Amniotic epithelial cell (primary cell): ENCODE results near the gene GNA14.
A peak's percentile ranks its signal among the peaks of the same experiment; 100 is the strongest.
"Not testable (repeated sequence)": the region's sequence is repeated elsewhere in the genome, so short reads cannot be mapped to it uniquely, and the experiment has no call there.

Source experiments
- DNase-seq: peaks from one replicate; pipeline ENCODE4 v3.0.0-alpha.2; 2010; ENCODE audit warnings: low read depth

GNA14 gene

DNA sequence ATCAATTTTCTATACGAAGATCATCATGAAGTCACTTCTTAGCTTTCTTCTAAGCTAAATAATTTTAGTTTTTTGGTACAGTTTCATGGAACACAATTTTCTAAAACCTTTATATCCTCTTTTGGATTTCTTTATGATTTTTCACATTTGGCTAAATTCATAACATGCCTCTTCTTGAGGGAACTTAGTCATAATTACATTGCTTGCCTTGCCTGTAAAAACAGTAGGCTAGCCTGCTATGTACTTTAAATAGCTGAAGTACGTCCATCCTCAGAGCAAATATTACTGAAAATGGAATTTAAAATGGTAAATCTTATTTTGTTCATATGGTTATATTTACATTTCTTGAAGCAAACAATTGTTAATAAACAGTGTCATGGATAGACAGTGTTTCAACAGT is 245.8 kb downstream of the GNA14 start:
- no peak for DNase-seq

DNA sequence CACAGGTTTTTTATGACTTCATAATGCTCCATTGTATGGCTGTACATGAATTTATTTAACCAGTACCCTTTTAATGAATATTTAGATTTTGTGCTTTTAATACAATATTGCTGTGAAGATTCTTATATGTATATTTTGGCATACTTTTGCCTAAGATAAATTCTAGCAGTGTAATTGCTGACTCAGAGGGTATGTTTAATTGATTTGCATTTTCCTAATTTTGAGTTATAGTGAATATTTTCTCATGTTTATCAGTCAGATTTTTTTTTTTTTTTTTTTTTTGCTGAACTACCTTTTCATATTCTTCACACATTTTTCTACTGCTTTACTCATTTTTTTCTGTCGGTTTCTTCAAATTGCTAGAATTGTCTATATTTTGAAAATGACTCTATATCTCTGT is 248.2 kb downstream of the GNA14 start:
- no peak for DNase-seq

DNA sequence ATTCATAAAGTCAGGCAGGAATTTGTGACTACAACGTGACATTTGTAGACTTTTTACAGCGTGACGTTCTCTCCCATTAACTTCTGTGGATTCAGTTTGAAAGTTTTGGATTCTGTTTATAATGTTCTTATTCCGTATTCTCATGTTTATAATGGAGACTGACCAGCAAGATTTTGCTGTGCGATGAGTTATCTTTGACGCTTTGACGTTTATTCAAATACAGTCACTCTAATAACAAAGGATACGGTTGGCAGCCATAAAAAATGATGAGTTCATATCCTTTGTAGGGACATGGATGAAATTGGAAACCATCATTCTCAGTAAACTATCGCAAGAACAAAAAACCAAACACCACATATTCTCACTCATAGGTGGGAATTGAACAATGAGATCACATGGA is 249.5 kb downstream of the GNA14 start:
- not testable (repeated sequence) for DNase-seq

DNA sequence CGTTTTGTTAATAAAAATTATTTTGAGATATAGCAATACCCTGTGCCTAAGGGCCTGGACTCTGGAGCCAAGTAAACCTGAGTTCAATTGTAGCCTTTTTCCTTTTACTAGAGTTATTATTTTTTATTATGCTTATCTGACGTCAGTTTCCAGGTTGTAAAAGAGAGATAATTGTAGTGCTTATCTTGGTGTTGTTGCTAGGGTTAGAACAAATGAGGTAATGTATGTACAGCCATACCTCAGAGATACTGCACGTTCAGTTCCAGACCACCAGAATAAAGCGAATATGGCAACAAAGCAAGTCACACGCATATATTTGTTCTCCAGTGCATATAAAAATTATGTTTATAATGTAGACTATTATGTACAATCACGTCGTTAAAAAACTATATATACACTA is 255.8 kb downstream of the GNA14 start:
- no peak for DNase-seq

DNA sequence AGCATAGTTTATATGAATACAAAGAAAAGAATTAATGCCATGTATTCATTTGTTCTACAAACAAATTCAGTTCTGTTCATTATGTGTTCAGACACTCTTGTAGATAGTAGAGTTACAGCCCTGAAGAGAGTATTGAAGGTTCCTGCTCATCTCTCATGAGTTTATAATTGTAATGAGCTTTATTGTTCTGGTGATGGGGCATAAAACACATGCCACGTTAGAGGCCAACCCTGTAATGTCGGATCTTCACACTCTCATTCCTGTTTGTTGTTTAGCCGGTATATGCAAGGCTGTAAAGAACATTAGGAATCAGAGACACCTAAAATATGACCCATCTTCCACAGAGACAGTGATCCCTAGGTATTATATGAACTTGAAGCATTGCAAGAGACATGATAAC is 256.3 kb downstream of the GNA14 start:
- no peak for DNase-seq

DNA sequence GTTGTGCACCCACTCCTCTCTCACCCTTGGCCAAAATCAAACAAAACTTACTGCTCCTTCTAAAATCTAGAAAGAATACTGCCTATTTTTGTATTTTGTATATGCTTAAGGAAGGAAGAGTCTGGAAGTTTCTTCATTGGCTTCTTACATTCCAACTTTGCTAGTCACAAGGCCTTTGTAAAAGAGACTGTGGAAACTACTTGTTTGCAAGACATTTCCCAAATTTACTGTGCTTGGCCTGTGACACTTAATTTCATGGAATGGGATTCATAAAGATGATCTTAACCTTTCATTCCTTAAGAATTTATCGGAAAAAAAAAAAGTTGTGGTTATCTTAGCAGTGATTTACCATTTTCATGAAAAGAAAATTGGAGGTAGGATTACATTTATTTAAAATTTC is 261.9 kb downstream of the GNA14 start:
- DNase-seq, result peak; percentile 16

DNA sequence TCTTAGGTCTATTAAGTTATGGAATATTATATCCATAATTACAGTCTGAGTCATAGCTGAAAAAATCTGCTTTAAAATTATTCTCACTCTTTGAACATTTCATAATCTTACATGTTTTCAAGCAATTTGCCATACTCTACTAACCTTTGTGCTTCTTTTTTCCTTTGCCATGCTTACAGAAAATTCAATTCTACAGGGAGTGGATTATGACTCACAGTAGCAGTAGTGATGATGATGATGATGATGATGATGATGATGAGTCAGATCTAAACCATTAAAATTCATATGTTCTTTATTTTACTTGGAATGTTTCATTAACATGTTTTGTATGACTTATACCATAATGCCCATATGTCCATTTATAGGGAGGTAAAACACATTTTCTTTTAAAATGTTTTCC is 263.7 kb downstream of the GNA14 start:
- peak; percentile 45 for DNase-seq

DNA sequence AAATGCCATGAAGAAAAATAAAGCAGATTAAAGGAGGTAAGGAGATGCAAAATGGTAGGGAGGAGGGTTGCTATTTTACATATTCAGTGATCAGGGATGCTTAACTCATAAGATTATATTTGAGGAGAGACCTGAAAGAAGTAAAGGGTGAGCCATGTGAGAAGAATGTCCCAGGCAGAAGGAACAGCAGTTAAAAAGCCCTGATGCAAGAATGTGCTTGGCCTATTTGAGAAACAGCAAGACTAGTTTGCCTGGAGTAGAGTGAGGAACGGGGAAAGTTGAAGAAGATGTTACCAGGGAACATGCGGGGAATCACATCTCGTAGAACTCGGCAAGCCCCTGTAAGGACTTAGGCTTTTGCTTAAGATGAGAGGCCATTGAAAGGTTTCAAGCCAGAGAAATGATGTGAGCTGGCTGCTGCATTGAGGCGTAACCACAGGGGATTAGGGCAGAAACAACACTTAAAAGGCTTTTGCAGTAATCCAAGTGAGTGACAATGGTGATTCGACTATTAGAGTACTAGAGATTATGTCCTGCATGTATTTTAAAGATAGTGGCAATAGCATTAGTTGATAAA is 272.1 kb downstream of the GNA14 start:
- peak; percentile 51 for DNase-seq

DNA sequence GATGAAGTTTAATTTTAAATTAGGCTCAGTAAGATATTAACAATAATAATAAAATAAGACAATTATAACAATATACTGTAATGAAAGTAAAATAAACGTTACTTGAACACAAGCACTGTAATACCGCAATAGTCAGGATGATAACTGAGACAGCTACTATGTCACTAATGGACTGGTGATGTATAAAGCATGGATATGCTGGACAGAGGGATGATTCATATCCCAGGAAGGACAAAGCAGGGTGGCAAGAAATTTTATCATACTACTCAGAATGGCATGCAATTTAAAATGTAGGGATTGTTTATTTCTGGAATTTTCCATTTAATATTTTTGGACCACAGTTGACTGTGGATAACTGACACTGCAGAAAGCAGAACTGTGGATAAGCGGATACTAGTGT is 273.9 kb downstream of the GNA14 start:
- DNase-seq, result peak; percentile 24
